ENCODE measurements around the gene ADAT1.

The ADAT1 gene, protein sequence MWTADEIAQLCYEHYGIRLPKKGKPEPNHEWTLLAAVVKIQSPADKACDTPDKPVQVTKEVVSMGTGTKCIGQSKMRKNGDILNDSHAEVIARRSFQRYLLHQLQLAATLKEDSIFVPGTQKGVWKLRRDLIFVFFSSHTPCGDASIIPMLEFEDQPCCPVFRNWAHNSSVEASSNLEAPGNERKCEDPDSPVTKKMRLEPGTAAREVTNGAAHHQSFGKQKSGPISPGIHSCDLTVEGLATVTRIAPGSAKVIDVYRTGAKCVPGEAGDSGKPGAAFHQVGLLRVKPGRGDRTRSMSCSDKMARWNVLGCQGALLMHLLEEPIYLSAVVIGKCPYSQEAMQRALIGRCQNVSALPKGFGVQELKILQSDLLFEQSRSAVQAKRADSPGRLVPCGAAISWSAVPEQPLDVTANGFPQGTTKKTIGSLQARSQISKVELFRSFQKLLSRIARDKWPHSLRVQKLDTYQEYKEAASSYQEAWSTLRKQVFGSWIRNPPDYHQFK

DNA sequence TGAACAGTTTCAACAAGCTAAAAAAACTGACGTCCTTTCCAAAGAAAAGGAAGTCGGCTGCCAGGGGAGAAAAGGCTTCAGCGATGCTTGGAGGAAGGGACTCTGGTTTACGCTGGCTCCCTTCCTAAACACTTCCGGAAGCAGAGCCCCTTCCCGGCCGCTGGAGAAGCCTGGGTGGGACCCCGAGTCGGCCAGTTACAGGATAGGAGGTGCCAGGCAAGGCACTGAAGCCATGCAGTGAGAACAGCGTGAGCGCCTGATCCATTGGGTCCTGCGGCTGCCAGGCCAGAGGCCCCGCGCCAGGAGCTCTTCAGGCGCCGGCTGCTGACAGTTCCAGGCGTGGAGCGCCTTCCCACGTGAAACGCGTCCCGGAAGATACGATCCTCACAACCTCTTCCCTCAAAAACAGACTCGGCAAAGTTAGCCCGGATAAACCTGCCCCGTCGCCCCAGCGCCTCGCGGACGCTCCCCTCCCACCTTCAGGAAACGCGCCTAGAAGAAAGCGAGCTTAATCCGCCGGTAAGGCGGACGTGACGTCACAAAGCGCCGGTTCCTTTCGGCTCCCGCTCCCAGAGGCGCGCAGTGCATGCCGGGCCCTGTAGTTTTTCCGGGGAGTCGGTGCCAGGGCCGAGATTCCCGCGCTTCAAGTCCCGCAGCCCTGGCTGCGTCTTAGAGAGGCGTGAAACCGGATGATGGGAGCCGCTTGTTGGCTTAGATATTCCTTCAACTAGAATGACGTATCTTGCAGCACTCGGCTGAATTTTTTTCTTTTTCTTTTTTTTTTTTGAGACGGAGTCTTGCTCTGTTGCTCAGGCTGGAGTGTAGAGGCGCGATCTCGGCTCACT is at the start of gene ADAT1:
TSS of gene ADAT1 (minus strand) at position 521 of the 845 bp plus-strand sequence. CDS start 2,482 bp downstream, outside the sequence.
- Histone ChIP-seq H3K4me3 (peak within 1 kb of the TSS; percentile 62 to 80), H3K27me3 (no peaks in the 10 kb centered on the region), H3K4me1 (peaks cover 0 to 22% (median 18%) of the 10 kb centered on the region in 4 donors), H3K36me3 (peaks cover 22 to 52% (median 36%) of the 10 kb centered on the region in 3 donors), H3K27ac (peak within 1 kb of the TSS; percentile 86 to 89), H3K9me3 (no peaks in the 10 kb centered on the region)
- TF ChIP-seq, protein P1, sequence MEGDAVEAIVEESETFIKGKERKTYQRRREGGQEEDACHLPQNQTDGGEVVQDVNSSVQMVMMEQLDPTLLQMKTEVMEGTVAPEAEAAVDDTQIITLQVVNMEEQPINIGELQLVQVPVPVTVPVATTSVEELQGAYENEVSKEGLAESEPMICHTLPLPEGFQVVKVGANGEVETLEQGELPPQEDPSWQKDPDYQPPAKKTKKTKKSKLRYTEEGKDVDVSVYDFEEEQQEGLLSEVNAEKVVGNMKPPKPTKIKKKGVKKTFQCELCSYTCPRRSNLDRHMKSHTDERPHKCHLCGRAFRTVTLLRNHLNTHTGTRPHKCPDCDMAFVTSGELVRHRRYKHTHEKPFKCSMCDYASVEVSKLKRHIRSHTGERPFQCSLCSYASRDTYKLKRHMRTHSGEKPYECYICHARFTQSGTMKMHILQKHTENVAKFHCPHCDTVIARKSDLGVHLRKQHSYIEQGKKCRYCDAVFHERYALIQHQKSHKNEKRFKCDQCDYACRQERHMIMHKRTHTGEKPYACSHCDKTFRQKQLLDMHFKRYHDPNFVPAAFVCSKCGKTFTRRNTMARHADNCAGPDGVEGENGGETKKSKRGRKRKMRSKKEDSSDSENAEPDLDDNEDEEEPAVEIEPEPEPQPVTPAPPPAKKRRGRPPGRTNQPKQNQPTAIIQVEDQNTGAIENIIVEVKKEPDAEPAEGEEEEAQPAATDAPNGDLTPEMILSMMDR (IDR thresholded peaks at IDR 0.05): no peak
- DNase-seq: peak; percentile 98 to 99
- intact Hi-C loops (cut with DNase I; ENCODE audit: low total_unique reads): loop anchor here (2.0 to 10.0 kb wide), 3 partner anchors 56 to 151 kb away; partner anchors contain the start of gene GABARAPL2

DNA sequence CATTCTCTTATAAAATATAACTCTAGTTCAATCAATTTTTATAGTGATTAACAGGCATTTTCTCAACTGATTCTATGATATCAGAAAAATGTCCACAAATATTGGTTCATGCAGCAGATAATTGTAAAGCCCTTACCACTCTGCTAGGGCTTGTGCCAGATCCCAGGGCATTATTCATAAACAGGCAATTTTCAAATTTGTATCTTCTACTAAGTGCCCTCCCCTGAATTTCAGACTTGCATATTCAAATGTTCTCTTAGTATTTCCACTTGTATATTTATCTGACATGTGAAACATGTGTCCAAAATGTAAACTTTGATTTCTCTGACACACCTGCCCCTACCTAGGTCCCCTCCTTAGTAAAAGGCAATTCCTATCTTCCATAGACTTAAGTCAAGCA is 44.4 kb upstream of the ADAT1 start:
- intact Hi-C loops (cut with DNase I; ENCODE audit: low total_unique reads): no loop called here
- no peaks in the 10 kb centered on the region for H3K27me3 ChIP-seq
- no peaks in the 10 kb centered on the region for H3K9me3 ChIP-seq
- no peak overlapping the region for H3K27ac ChIP-seq
- TF ChIP-seq, protein P1 (IDR thresholded peaks at IDR 0.05): no peak
- no peak for DNase-seq
- no peaks in the 10 kb centered on the region for H3K36me3 ChIP-seq
- no peaks in the 10 kb centered on the region for H3K4me1 ChIP-seq
- H3K4me3 ChIP-seq: no peak overlapping the region

DNA sequence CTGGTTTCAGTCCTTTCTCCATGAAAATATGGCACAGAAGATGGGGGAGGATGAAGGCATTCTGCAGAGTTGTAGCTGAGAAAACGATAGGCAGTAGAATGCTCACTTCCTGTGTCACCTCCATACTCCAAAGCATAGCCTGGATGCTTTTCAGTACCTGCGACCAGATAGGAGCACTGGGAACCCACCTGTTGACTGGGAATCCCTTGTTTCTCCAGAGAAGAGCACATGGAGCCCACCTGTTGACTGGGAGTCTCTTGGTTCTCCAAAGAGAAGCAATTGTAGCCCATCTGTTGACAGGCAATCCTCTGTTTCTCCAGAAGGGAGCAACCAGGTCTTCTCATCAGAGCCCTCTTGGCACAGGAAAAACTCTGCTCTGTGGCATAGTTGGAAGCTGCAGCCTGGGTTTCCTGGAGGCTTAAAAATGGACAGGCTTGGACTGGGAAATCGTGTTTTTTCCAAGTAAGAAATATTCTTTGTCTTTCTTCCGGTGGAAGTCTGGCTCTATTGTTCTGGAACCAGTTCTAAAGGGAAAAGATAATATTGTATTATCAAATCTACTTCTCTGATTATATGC is 37.7 kb upstream of the ADAT1 start:
- intact Hi-C loops (cut with DNase I; ENCODE audit: low total_unique reads): no loop called here
- Histone ChIP-seq H3K4me3 (no peak overlapping the region), H3K4me1 (no peaks in the 10 kb centered on the region), H3K9me3 (no peaks in the 10 kb centered on the region), H3K27ac (no peak overlapping the region), H3K27me3 (no peaks in the 10 kb centered on the region), H3K36me3 (peaks cover 27 to 59% (median 37%) of the 10 kb centered on the region in 3 donors)
- DNase-seq: no peak
- TF ChIP-seq, protein P1 (IDR thresholded peaks at IDR 0.05): no peak

DNA sequence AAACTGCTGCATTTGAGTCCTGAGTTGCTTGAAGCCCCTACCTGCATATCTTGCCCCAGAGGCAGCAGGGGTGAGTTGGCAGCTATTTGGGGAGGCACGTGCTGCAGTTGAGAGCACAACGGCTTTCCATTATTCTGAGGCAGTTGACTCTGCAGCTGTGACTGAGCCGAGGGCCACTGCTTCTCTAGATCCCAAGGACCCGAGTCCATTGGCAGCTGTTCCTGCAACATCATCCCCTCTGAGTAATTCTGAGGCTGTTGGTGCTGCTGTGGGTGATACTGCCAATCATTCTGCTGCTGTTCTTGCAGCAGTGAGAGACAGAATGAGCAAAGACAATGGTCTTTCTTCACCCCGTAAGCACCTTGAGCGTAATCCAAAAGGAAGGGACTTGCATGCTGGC is 37.2 kb upstream of the ADAT1 start:
- intact Hi-C loops (cut with DNase I; ENCODE audit: low total_unique reads): no loop called here
- no peak overlapping the region for H3K27ac ChIP-seq
- TF ChIP-seq, protein P1 (IDR thresholded peaks at IDR 0.05): no peak
- peaks cover 32 to 64% (median 42%) of the 10 kb centered on the region in 3 donors for H3K36me3 ChIP-seq
- H3K27me3 ChIP-seq: no peaks in the 10 kb centered on the region
- no peak overlapping the region for H3K4me3 ChIP-seq
- H3K4me1 ChIP-seq: no peaks in the 10 kb centered on the region
- no peaks in the 10 kb centered on the region for H3K9me3 ChIP-seq
- DNase-seq: no peak

DNA sequence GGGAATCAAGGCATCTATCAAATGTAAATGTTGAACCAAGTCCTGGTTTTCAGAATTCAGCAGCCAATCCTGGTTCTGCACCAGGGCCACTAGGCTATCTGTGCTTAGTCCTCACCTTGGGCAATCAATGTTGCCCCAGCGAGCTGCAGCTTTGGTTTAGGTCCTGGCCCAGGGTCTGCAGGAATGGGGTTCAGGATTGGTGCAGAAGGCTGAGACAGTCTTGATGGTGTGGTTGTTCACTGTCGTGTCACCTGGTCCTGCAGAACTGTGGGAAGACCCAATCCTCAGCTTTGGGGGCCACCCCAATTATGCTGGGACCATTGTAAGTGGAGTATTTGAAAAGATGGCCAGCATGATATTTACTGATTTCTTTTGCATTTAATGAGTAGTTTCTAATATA is 35.1 kb upstream of the ADAT1 start:
- Histone ChIP-seq H3K27ac (no peak overlapping the region), H3K4me3 (no peak overlapping the region), H3K9me3 (no peaks in the 10 kb centered on the region), H3K4me1 (peaks cover 0 to 14% (median 6%) of the 10 kb centered on the region in 4 donors), H3K27me3 (no peaks in the 10 kb centered on the region), H3K36me3 (peaks cover 45 to 77% (median 55%) of the 10 kb centered on the region in 3 donors)
- intact Hi-C loops (cut with DNase I; ENCODE audit: low total_unique reads): no loop called here
- DNase-seq: no peak
- TF ChIP-seq, protein P1 (IDR thresholded peaks at IDR 0.05): no peak

All from tibial artery (tissue), 4 donors.